Caco-2 (cell line): Measurements from ENCODE around the gene NLK. TPM values are rescaled to one million over a fixed set of nuclear protein-coding genes. Genes with fewer than 3 reads are reported as not detected.

Experiments
- BruUV-seq: library from RNA; stranded (reverse); fragments of 400-500 nt; replicated peaks from 2 replicates; lab custom pipeline; 2021; lab: Mats Ljungman, UMichigan
- CTCF ChIA-PET: fragments of 300-600 bp; sonication (Branson Sonifier 250); formaldehyde crosslinking; loops from one replicate; lab custom pipeline; 2022; ENCODE audit warnings: antibody characterized with exemption; lab: Charles Lee
- POLR2A ChIA-PET: fragments of 300-600 bp; sonication (Branson Sonifier 250); formaldehyde crosslinking; loops from one replicate; lab custom pipeline; 2022; ENCODE audit warnings: antibody characterized with exemption; lab: Charles Lee
- DNase-seq, 2 experiments: peaks; one replicate each; pipeline versions ENCODE4 v3.0.0 to v3.0.0-alpha.2; 2020 to 2022
- H3K27me3 ChIP-seq: replicated peaks from 2 replicates; pipeline ENCODE4 v1.6.0; 2011; ENCODE audit warnings: low read length; ENCODE audit not compliant: control insufficient read depth, insufficient read depth
- H3K36me3 ChIP-seq: 2 replicates; pipeline ENCODE4 v1.5.1; 2011; ENCODE audit warnings: low read length; ENCODE audit not compliant: control insufficient read depth, insufficient read depth
- H3K4me1 ChIP-seq: fragments of 250-450 bp; sonication (Bioruptor Pico); 2 replicates; pipeline ENCODE4 v1.5.1; 2020; ENCODE audit warnings: mild to moderate bottlenecking
- H3K4me3 ChIP-seq: 2 replicates; pipeline ENCODE4 v1.5.1; 2011; ENCODE audit warnings: low read depth, mild to moderate bottlenecking, control low read depth, low read length
- H3K9me3 ChIP-seq: fragments of 250-450 bp; sonication (Bioruptor Pico); 2 replicates; pipeline ENCODE4 v1.5.1; 2020; ENCODE audit warnings: mild to moderate bottlenecking, moderate library complexity
- H3K27ac Mint-ChIP-seq: one replicate; pipeline ENCODE4 v1.8.0; 2022; ENCODE audit warnings: mixed read lengths; ENCODE audit not compliant: unreplicated experiment
- H3K27me3 Mint-ChIP-seq: one replicate; pipeline ENCODE4 v1.8.0; 2022; ENCODE audit warnings: mixed read lengths; ENCODE audit not compliant: insufficient read depth, unreplicated experiment
- H3K36me3 Mint-ChIP-seq: one replicate; pipeline ENCODE4 v1.8.0; 2022; ENCODE audit warnings: mild to moderate bottlenecking, mixed read lengths; ENCODE audit not compliant: insufficient read depth, unreplicated experiment
- H3K4me1 Mint-ChIP-seq: one replicate; pipeline ENCODE4 v1.8.0; 2022; ENCODE audit warnings: low read depth, mixed read lengths; ENCODE audit not compliant: unreplicated experiment
- H3K4me3 Mint-ChIP-seq: one replicate; pipeline ENCODE4 v1.8.0; 2022; ENCODE audit warnings: mild to moderate bottlenecking, moderate library complexity, mixed read lengths; ENCODE audit not compliant: unreplicated experiment
- H3K9me3 Mint-ChIP-seq: one replicate; pipeline ENCODE4 v1.8.0; 2022; ENCODE audit warnings: mixed read lengths; ENCODE audit not compliant: unreplicated experiment
- intact Hi-C: fragments of 100-400 bp; cut with micrococcal nuclease; formaldehyde crosslinking; loops from one replicate; pipeline ENCODE4 v1.10.0; 2022; ENCODE audit not compliant: unreplicated experiment
- total RNA-seq: library from RNA; stranded (reverse); gene quantifications from 2 replicates; pipeline ENCODE4 v1.2.3, GENCODE V29; 2022
- TF ChIP-seq, protein P1 (sequence below), 2 experiments: fragments of 200-600 bp in 1 of 2; IDR thresholded peaks; 1 replicate in 1 of 2; 2 replicates in 1 of 2; pipeline versions ENCODE4 v1.5.1 to v1.8.0; 2011 to 2022; ENCODE audit warnings: antibody characterized with exemption in 1 of 2, control low read depth in 1 of 2, inconsistent platforms in 1 of 2, low read depth in 1 of 2, low read length in 1 of 2, mild to moderate bottlenecking in 1 of 2, moderate library complexity in 1 of 2; ENCODE audit not compliant: insufficient read depth in 1 of 2, severe bottlenecking in 1 of 2, unreplicated experiment in 1 of 2

The NLK gene
- total RNA-seq, 1 experiment from 2014 or later, result 87.3 TPM

- peaks cover 87% of the 10 kb centered on the region for H3K36me3 Mint-ChIP-seq
- TF ChIP-seq, protein P1, sequence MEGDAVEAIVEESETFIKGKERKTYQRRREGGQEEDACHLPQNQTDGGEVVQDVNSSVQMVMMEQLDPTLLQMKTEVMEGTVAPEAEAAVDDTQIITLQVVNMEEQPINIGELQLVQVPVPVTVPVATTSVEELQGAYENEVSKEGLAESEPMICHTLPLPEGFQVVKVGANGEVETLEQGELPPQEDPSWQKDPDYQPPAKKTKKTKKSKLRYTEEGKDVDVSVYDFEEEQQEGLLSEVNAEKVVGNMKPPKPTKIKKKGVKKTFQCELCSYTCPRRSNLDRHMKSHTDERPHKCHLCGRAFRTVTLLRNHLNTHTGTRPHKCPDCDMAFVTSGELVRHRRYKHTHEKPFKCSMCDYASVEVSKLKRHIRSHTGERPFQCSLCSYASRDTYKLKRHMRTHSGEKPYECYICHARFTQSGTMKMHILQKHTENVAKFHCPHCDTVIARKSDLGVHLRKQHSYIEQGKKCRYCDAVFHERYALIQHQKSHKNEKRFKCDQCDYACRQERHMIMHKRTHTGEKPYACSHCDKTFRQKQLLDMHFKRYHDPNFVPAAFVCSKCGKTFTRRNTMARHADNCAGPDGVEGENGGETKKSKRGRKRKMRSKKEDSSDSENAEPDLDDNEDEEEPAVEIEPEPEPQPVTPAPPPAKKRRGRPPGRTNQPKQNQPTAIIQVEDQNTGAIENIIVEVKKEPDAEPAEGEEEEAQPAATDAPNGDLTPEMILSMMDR (IDR thresholded peaks at IDR 0.05; ENCODE audit: insufficient read depth in 1 of 2, low read depth in 1 of 2, low read length in 1 of 2, severe bottlenecking in 1 of 2, unreplicated experiment in 1 of 2), result no peak
- Histone ChIP-seq H3K9me3 (no peaks in the 10 kb centered on the region), H3K36me3 (peaks cover 3% of the 10 kb centered on the region; the same call in 1 of the 2 replicates), H3K4me1 (no peaks in the 10 kb centered on the region), H3K27me3 (no peaks in the 10 kb centered on the region), H3K4me3 (no peak overlapping the region)
- CTCF ChIA-PET, result no interaction called here
- BruUV-seq, result no TSS peak
- H3K9me3 Mint-ChIP-seq, result no peaks in the 10 kb centered on the region
- no peak overlapping the region for H3K4me3 Mint-ChIP-seq
- intact Hi-C loops, result no loop called here
- no peak overlapping the region for H3K27ac Mint-ChIP-seq
- POLR2A ChIA-PET, result no interaction called here
- DNase-seq, result no peak
- H3K27me3 Mint-ChIP-seq, result no peaks in the 10 kb centered on the region
- no peaks in the 10 kb centered on the region for H3K4me1 Mint-ChIP-seq
Observed at GRCh38 chr17:28196636-28197035, 154.2 kb downstream of the NLK start.

GRCh38 chr17:28199115-28199514 is 156.6 kb downstream of the NLK start:
- no peak overlapping the region for H3K27ac Mint-ChIP-seq
- H3K9me3 Mint-ChIP-seq, result no peaks in the 10 kb centered on the region
- CTCF ChIA-PET, result no interaction called here
- no peaks in the 10 kb centered on the region for H3K4me1 ChIP-seq
- H3K27me3 ChIP-seq, result no peaks in the 10 kb centered on the region
- H3K36me3 Mint-ChIP-seq, result peaks cover 72% of the 10 kb centered on the region
- DNase-seq, result no peak
- no peaks in the 10 kb centered on the region for H3K4me1 Mint-ChIP-seq
- BruUV-seq, result no TSS peak
- H3K4me3 Mint-ChIP-seq, result no peak overlapping the region
- H3K9me3 ChIP-seq, result no peaks in the 10 kb centered on the region
- H3K36me3 ChIP-seq, result no peaks in the 10 kb centered on the region
- no peak overlapping the region for H3K4me3 ChIP-seq
- POLR2A ChIA-PET, result interaction anchor here (0.6 kb wide), 1 partner anchor 133 kb away, joined by 3 read pairs; no protein-coding TSS in a partner anchor
- H3K27me3 Mint-ChIP-seq, result no peaks in the 10 kb centered on the region
- intact Hi-C loops, result no loop called here
- TF ChIP-seq, protein P1 (IDR thresholded peaks at IDR 0.05; ENCODE audit: insufficient read depth in 1 of 2, low read depth in 1 of 2, low read length in 1 of 2, severe bottlenecking in 1 of 2, unreplicated experiment in 1 of 2), result no peak

GRCh38 chr17:28199728-28200127 is 157.3 kb downstream of the NLK start:
- H3K27me3 Mint-ChIP-seq, result no peaks in the 10 kb centered on the region
- no peak for DNase-seq
- Histone ChIP-seq H3K4me1 (no peaks in the 10 kb centered on the region), H3K36me3 (no peaks in the 10 kb centered on the region), H3K9me3 (no peaks in the 10 kb centered on the region), H3K27me3 (no peaks in the 10 kb centered on the region), H3K4me3 (no peak overlapping the region)
- H3K9me3 Mint-ChIP-seq, result no peaks in the 10 kb centered on the region
- TF ChIP-seq, protein P1 (IDR thresholded peaks at IDR 0.05; ENCODE audit: insufficient read depth in 1 of 2, low read depth in 1 of 2, low read length in 1 of 2, severe bottlenecking in 1 of 2, unreplicated experiment in 1 of 2), result no peak
- H3K36me3 Mint-ChIP-seq, result peaks cover 67% of the 10 kb centered on the region
- ChIA-PET CTCF (interaction anchor here (0.6 to 1.1 kb wide), 2 partner anchors 31 to 49 kb away, joined by 3 read pairs; no protein-coding TSS in a partner anchor), POLR2A (no interaction called here)
- no peak overlapping the region for H3K27ac Mint-ChIP-seq
- no peak overlapping the region for H3K4me3 Mint-ChIP-seq
- intact Hi-C loops, result no loop called here
- no TSS peak for BruUV-seq
- H3K4me1 Mint-ChIP-seq, result no peaks in the 10 kb centered on the region
